ENCODE data around the gene HIVEP3.

DNA sequence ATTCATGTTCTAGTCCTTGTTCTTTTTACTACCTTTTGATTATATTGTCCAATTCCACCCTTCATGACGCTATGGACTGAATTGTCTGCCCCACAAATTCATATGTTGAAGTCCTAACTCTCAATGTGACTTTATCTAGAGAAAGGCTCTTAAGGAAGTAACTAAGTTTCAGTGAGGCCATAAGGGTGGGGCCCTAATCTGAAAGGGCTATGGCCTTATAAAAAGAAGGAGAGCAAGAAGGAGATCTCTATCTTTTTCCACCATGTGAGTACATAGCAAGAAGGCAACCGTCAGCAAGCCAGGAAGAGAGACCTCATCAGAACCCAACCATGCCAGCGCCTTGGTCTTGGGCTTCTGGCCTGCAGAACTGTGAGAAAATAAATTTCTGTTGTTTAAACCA, 95.9 kb downstream of the HIVEP3 start:
- TF ChIP-seq, protein P1, sequence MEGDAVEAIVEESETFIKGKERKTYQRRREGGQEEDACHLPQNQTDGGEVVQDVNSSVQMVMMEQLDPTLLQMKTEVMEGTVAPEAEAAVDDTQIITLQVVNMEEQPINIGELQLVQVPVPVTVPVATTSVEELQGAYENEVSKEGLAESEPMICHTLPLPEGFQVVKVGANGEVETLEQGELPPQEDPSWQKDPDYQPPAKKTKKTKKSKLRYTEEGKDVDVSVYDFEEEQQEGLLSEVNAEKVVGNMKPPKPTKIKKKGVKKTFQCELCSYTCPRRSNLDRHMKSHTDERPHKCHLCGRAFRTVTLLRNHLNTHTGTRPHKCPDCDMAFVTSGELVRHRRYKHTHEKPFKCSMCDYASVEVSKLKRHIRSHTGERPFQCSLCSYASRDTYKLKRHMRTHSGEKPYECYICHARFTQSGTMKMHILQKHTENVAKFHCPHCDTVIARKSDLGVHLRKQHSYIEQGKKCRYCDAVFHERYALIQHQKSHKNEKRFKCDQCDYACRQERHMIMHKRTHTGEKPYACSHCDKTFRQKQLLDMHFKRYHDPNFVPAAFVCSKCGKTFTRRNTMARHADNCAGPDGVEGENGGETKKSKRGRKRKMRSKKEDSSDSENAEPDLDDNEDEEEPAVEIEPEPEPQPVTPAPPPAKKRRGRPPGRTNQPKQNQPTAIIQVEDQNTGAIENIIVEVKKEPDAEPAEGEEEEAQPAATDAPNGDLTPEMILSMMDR (conservative IDR thresholded peaks at IDR 0.05): no peak
- TF ChIP-seq EZH2 (IDR thresholded peaks at IDR 0.05; ENCODE audit: low read depth): no peak
